HCT116 (cell line): ENCODE results near the gene LRRC72.

Source experiments
- CTCF ChIP-seq, 3 experiments: fragments of 200-600 bp in 1 of 3; sonication (generic) in 1 of 3; IDR thresholded peaks in 2 of 3; conservative IDR thresholded peaks in 1 of 3; 2 replicates each; pipeline ENCODE4 v1.5.1; 2012 to 2017; ENCODE audit warnings: low read depth in 2 of 3, low read length in 2 of 3, antibody characterized with exemption in 1 of 3, borderline replicate concordance in 1 of 3, control low read depth in 1 of 3, mild to moderate bottlenecking in 1 of 3, mixed read lengths in 1 of 3, mixed run types in 1 of 3, moderate library complexity in 1 of 3; ENCODE audit not compliant: insufficient read depth in 1 of 3
- MAX ChIP-seq: IDR thresholded peaks from 2 replicates; pipeline ENCODE4 v1.6.1; 2012
- POLR2A ChIP-seq: IDR thresholded peaks from 2 replicates; pipeline ENCODE4 v1.7.0; 2011; ENCODE audit warnings: borderline replicate concordance; ENCODE audit not compliant: insufficient read depth, insufficient read length; ENCODE audit errors: extremely low read depth
- SIN3A ChIP-seq: IDR thresholded peaks from 2 replicates; pipeline ENCODE4 v1.6.1; 2012; ENCODE audit warnings: low read depth
- SP1 ChIP-seq: IDR thresholded peaks from 2 replicates; pipeline ENCODE4 v1.6.1; 2012; ENCODE audit warnings: low read depth
- YY1 ChIP-seq: IDR thresholded peaks from 2 replicates; pipeline ENCODE4 v1.6.1; 2011; ENCODE audit warnings: low read length, low read depth, moderate library complexity, mild to moderate bottlenecking; ENCODE audit not compliant: insufficient replicate concordance; ENCODE audit errors: extremely low read depth

GRCh38 chr7:16529697-16530096 lies 3.1 kb downstream of the LRRC72 start:
- TF ChIP-seq YY1 (no peak), CTCF (IDR thresholded peaks at IDR 0.05 in 2 of 3, conservative IDR thresholded peaks at IDR 0.05 in 1 of 3; ENCODE audit: borderline replicate concordance in 1 of 3, insufficient read depth in 1 of 3, low read depth in 2 of 3, low read length in 2 of 3) (no peak), SP1 (no peak), SIN3A (no peak), POLR2A (no peak), MAX (no peak)
